ENCODE data around the gene PPP1CC.
A peak's percentile ranks its signal among the peaks of the same experiment; 100 is the strongest.

The PPP1CC gene

DNA sequence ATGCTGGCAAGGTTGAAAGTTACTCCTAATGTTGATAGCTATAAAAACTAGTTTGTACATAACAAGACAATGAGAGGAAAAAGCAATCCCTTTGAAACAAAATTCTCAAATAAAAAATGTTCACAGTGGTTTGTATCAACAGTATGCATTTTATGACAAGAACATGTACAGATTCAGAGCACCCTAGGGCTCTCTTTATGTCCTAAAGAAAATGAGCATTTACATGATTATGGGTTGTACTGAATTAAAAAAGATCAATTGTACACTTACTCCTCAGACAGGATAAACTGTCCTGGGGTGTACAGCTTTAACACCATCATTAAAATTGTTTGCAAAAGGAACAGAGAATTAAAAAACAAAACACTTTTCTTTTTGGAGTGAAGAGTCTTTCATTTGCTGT lies 22.2 kb downstream of the PPP1CC start:
- no peak for DNase-seq

DNA sequence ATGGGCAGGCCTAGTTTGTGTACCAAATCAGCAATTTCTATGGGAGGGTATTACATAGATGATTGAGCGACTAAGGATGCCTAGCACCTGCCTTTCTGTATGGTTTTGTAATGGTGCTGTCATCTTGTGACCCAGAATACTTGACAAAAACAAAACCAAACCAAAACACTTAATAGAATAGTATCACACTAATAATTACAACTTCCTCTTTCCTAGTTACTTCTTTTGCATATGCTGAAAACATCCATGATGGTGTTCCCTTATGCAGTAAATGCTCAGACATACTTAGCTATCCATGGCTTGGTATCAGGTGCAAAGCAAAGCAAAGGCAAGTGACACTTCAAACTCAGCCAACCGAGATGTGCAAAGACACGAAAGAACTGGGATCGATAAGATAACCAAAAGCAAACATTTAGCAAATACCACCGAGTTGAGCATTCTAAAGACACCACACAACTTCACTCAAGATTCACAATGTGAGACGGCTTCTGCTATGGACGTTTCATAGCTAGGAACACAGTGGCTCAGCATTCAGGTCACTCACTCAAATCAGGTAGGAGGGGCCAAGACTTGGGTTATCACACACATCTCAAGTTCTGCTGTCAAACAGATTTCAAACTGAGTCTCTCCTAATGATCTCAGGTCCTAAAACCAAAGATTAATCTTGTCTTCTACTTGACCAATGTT lies 24.3 kb downstream of the PPP1CC start:
- no peak for DNase-seq

DNA sequence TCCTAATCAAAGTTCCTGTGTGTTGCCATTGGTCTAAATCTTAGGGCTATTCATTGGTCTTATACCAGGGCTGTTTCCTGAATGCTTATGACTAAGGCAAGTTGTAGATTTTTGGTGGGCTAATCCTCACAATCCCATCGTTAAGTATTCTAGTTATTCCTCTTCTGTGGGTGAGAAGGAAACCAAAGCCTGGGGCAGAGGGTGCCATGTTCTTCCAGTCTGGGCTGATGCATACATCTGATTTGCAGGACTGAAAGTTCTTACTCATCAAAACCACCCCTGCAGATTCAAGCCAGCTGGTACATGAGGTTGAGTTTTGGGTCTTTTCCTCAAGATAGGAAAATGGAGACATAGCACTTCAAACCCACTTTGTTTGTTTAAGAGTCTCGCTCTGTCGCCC lies 25.7 kb downstream of the PPP1CC start:
- DNase-seq = peak; percentile 5

DNA sequence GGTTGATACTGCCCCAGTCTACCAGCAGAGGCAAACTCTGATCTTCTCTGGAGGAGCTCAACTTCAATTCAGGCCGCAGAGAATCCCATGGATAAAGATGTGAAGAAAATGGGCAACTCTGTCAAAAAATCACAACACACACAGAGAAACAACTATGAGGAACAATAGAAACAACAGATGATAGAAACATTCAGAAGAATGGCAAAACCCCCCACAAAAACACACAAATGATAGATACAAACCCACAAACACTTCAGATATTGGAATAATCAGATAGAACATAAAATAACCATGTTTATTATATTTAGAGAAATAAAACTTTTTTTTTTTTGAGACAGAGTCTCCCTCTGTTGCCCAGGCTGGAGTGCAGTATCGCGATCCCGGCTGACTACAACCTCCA lies 33.8 kb downstream of the PPP1CC start:
- DNase-seq = no peak

DNA sequence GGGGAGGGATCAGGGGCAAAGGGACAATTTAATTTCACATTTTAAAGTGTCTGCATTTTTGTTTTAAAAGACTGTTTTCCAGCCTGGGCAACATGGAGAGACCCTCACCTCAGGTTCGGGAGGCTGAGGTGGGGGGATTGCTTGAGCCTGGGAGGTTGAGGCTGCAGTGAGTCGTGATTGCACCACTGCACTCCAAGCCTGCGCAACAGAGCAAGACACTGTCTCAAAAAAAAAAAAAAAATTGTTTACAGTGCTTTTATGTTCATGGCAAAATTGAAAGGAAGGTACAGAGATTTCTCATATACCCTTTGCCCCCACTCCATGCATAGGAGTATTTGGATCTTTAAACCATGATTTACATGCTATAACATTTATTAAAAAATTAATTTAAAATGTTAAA lies 37.4 kb downstream of the PPP1CC start:
- no peak for DNase-seq

DNA sequence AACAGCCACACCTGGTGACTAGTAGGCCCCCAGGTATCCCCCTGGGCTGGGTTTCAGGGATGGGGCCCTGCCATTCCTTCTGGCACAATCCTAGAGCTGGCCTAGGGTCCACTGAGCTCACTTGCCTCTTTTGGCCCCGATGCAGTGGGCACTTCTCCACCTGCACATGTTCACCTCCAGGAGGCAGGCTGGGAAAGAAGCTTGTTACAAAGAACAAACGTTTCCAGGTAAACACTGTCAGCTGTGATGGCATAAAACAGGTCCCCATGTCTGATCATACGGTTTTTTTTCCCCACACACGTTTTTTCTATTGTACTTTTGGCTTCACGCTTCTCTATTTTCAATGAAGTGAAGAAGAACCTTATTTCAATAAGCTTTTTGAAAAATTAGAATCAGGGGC lies 37.9 kb downstream of the PPP1CC start:
- peak; percentile 47 for DNase-seq

DNA sequence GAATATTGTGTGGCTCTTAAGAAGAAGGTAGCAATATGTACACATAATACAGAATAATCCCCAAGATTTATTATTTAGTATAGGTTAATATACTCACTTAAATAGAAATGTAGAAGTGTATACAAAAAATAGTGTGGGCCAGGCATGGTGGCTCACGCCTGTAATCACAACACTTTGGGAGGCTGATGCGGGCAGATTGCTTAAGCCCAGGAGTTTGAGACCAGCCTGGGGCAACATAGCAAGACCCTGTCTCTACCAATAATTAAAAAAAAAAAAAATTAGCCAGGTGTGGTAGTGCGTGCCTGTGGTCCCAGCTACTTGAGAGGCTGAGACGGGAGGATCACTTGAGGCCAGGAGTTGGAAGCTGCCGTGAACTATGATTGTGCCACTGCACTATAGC lies 38.5 kb downstream of the PPP1CC start:
- no peak for DNase-seq

DNA sequence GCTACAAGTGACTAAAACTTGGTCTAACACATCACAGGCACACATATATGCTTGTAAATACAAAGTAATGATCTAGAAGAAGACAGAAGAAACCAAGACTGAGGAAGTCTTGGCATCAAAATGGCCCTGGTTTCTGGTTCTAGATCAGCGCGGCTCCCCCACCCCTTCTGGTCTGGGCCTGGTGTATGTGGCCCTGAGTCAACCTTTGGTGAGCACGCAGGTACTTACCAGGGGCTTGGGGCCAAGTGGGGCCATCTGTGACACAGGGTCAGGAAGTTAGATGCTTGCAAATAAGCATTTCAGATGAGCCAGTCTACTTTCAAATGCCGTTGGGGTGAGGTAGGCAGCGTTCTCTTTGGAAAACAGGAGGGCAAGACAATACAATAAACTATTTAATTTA lies 40.6 kb downstream of the PPP1CC start:
- DNase-seq = no peak

DNA sequence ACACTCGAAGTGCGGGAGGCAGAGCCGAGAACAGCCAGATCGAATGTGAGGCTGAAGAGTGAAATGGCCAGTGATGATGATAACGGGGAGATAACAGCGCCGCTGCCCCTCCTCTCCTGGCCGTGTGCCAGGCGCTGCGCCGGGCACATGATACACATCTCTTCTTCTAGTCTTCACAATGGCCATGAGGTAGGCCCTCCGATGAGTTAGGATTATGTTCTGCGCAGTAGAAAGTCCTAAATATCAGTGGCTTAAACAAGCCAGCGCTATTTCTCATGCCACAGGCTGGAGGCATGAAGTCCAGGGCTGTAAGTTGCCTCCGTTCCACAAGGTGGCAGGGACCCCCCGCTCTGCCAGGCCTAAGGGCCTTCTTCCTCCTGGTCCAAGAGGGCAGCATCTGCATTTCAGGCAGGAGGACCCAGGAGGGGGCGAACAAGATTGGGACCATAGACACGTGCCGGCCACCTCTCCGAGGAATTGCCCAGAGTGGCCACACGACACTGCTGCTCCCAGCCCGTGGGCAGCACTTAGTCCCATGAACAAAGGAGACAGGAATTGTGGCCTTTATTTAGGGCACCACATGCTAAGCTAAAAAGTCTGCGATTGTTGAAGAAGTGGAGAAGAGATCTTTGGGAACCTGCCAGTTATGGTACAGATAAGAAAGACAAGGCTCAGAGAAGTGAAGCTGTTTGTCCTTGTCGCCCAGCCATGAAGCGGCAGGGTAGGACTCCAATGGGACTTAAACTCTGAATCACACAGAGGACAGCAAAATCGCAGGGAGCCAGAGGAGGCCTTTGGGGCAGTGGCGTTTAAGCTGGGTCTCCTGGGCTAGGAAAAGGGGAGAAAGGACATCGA lies 42.9 kb downstream of the PPP1CC start:
- no peak for DNase-seq

DNA sequence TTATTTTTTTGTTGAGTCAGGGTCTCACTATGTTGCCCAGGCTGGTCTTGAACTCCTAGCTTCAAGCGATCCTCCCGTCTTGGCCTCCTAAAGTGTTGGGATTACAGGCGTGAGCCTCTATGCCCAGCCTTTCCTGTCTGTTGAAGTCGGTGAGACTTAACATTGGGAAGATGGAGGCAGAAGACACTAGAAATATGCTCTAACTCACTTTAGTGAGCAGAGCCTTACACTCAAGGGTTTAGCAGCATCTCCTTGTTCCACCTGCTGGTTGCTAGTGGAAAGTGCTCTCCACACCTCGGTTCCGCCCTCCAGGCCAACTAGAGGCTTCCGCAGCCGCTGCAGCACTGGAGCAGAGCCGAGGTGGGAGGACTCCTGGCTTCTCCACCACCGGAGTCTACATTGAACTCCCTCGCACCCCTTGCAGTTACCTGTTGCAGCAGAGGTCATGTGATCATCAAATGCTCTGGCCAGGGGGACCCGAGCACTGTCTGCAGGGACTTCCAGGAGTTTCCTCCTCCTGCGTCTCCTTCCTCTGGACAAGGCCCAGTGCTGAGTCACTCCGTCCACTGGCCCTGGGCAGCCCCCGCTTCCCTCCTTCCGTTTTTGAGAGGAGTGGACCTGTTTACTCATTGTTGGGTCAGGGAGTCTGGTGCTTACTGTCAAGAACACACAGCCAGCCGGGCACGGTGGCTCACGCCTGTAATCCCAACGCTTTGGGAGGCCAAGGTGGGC lies 44.4 kb downstream of the PPP1CC start:
- peak; percentile 58 for DNase-seq

DNA sequence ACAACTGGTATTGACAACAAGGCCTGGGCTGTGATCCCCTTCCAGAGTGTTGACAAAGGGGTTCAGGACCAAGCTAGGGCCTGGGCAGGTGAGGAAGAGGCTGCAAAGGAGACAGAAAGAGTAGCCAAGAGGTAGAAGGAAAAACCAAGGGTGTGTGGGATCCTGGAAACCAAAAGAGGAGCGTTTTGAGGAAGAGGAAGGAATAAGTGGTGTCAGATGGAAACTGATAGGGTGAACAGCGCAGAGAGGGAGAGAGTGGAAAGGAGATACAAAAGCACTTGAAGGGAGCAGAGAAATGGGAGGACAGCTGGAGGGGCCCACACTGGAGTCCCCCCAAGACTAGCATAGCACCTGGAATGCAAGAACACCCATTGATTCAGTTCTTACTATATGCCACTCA lies 45.5 kb downstream of the PPP1CC start:
- no peak for DNase-seq

DNA sequence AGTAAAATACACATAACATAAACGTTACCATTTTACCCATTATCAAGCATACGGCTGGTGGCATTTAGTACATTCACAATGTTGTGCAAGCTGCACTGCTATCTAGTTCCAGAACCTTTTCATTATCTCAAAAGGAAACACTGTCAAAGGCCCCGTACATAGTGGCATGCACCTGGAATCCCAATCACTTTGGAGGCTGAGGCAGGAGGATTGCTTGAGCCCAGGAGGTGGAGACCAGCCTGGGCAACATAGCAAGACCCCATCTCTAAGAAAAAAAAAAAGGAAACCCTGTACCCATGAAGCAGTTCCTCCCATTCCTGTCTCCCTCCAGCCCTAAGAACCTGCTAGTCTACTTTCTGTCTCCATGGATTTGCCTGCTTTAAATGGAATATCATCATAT lies 46.4 kb downstream of the PPP1CC start:
- DNase-seq = no peak

DNA sequence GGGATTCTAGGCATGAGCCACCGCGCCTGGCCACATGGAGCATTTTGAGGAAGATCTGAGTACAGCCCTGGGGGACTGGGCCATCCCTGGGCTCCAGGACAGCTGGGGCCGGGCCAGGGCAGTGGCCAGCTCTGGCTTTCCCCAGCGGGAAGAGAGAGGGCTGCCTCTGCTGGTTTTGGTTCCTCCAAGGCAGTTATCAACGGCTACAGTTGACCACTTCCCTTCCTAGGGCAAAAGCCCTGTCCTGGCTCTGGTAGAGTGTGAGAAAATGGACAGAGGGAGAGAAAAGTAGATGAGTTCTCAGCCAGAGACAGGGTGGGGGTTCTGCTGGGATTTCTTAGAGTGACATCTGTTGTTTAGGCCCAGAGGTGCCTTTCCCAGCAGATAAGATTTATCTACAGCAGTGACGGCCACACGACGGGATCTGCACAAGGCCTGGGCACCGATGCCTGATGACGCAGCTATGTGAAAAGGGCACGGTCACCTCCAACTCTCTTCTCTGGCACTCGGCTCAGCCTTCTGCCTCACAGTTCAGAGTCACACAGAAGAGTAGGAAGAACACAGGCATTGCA lies 48.3 kb downstream of the PPP1CC start:
- no peak for DNase-seq

DNA sequence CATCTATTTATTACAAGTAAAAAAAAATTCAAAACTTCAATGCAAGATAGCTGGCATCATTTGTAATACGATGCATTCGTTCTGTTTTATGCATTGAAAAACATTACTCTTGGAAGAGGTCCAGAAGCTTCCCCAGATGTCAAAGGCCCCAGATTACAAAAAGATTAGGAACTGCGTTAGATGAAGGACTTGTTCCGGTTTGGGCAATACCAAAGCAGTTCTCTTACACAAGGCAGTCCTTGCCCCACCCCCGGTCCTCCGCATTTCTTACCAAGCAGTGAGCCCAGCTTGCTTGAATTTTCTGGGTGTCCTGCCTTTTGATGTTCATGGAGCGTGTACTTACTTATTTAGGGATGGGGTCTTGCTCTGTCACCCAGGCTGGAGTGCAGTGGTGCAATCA lies 49.0 kb downstream of the PPP1CC start:
- no peak for DNase-seq

DNA sequence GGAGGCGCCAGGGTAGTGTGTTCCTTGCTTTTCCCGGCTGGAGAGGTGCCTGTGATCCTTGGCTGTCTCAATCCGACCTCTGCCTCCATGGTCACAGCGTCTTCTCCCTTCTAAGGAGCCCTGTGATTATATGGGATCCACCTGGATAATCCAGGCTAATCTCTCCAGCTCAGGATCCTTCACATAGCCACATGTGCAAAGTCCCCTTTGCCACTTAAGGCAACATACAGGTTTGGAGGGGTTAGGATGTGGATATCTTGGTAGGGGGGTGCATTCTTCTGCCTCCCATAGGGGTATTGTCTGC lies 52.6 kb downstream of the PPP1CC start:
- no peak for DNase-seq

DNA sequence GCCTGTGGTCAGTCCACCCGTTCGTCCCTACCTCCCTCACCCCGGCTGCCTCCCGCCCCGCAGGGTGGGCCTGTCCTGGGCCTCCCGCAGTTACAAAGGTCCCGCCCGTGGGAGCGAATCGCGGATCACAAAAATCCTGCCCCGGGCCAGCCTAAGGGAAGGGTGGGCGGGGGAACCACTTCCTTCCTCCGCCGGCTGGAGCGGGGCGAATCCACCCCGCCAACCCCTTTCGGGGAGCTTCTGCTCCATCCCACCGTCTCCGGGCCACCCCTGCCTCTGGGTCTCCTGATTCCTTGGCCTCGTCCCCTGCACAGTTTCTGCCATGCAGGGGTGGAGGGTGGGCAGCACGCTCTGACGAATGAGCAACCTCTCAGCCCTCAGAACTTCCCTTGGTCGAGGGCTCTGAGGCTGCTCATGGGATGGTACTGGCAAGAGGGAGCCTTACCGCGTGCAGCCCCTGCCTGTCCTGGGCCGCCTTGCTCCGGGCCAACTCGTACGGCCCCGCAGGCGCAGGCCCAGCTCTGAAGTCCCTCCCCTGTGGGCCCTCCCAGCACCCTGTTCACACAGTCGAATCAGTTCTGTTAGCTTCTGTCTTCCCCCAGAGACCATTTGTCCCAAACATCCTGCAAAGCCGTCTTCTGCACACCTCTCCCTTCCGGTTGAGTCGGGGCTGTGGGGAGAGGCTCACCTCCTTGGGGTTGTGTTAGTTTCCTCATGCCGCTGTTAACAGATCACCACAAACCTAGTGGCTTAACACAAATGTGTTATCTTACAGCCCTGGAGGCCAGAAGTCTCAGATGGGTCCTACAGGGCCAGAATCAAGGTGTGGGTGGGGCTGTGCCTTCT lies 53.2 kb downstream of the PPP1CC start:
- DNase-seq = no peak

DNA sequence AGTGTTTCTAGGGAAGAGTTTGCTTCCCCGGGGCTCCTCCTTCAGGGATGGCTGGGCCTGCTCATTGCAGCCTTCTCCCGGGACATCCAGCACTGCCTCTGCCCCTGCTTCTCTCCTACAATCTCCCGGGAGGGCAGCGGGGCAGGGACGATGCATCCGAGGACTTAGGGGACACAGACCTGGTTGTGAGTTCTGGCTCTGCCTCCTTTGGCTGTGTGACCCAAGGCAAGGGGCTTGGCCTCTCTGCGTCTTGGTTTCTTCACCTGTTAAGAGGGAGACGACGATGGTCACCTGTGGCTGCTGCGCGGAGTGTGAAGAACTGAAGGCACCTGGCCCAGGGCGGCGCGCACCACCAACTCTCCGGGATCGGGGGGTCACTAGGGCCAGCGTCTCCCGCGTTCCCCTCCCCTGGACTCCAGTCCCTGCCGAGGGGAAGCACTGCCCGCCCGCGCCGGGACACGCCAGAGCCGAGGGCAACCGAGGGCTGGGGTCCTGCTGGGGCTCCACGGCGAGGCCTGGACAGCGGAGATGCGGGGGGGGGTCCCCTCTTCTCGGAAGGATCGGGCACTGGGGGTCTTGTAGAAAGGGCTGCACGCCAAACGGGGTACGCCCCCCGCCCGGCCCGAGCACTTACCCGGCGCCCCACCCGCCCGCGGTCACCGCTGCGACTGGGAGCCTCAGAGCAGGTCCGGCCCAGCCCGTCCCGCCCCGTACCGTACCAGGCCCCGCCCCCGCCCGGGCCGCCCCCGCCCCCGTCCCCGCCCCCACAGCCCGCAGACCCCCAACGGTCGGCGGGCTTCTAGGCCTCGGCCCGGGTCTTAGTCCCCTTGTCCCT lies 54.0 kb downstream of the PPP1CC start, which contains the start of gene HVCN1:
Gene HVCN1, minus strand, starts transcription at position 670 of the 835 bp plus-strand sequence. CDS start 5,870 bp downstream, outside the sequence.
- no peak for DNase-seq

DNA sequence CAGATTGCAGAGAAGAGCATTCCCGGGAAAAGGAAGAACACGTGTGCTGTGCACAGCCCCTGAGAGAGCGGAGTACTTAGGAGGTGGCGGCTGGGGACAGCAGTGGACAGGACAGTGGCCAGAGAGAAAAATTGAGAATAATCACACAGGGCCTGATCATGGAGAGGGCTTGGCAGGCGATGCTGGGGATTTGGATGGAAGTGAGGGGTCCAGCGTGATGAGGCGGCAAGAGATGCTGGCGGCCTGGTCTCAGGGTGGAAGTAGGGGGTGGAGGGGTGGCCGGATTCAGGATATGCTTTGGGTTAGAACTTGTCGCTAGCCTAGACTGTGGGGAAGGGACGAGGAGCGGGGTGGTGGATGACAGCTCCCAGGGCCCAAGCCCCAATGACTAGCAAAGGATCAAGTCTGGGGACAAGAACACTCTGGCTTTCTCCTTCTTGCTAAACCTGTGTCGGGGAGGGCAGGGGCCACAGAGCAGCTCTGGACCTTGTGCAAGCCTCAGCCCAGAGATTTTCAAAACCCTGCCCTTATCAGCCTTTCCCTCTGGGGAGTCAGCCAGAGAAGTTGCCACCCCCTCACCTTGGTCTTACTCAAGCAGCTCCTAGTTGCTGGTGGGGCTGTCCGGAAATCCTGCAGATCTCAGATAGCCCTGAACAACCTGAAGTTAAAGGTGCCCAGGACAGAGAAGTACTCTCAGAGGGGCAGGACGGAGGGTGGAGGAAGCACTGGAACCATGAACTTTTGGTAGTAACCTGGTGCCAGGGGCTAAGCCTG lies 55.1 kb downstream of the PPP1CC start:
- DNase-seq = no peak

DNA sequence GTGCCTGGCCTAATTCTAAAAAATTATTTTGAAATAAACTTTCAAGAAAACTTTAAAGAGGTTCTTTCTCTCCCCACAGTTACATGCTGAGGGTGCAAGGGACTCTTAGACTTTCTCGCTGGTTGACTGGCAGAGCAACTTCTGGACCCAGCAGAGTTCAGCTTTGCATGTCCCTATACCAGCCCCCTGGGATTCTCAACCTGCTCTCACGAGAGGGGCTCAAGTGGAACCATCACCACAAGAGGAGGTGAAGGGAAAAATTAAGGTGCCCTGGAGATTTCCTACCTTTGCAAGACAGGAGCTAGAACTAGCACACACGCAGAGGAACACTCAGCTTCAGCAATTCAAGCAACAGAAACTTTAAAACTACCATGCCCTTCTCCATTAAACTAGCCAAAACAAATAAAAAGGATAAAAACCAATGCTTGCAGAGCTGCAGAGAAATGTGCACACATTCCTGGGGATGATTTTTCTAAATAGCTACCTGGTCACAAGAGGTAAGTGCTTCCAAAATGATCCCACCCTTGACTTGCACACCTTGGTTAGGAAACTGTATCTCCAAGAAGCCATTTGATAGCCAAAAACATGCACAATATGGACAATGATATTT lies 56.3 kb downstream of the PPP1CC start:
- DNase-seq = no peak

DNA sequence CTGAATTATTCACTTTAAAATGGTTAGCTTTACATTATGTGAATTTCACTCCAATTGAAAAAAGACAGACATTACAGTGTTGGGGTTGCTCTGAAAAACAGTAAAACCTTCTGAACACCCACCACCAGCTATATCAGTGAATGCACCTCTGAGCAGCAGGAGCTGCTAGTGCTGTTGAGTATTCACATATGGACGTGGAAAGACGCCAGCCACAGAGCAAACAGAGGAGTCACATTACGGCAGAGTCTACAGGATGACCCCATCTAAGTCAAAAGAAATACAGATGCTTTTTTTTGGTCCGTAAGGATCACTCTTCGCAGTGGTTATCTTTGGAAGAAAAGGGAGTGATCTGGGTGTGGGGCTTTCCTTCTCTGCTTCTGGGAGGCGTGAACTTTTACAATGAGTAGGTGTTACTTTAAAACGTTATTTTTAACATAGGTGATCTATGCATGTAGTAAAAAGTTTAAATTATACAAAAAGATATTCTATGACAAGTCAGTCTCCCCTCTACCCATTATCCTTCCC lies 58.3 kb downstream of the PPP1CC start:
- peak; percentile 34 for DNase-seq

Data from NCI-H2029 (cell line).